ENCODE measurements around the gene PHF1.
A peak's percentile ranks its signal among the peaks of the same experiment; 100 is the strongest.

The PHF1 gene

DNA sequence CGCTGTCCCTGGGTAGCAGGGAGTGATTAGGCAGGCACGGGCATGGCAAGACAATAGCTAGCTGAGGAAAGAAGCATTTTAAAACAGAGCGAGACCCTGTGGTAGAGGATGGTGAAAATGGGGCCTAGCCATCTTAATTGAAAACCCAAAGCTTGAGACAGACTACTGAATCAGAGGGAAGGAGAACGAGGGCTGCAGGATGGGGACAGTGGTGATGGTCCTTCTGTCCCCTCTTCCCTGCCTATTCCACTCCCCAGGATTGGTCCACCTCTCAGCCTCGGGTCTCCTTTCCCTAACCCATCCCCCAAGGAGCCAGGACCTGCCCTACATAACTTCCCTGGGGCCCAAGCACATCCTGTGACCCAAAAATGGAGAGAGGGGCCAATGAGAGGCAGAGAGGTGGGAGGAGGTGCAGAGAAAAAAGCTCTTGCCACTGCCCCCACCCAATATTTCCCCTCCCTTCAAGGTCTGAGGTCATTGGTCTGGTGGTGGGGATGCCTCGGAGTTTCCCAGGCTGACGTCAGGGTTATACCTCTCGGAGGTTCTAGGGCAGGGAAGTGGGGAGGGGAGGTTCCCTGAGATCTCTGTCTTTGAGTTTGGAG is 8.0 kb downstream of the PHF1 start:
- peak; percentile 47 to 75 (median 67) for DNase-seq

DNA sequence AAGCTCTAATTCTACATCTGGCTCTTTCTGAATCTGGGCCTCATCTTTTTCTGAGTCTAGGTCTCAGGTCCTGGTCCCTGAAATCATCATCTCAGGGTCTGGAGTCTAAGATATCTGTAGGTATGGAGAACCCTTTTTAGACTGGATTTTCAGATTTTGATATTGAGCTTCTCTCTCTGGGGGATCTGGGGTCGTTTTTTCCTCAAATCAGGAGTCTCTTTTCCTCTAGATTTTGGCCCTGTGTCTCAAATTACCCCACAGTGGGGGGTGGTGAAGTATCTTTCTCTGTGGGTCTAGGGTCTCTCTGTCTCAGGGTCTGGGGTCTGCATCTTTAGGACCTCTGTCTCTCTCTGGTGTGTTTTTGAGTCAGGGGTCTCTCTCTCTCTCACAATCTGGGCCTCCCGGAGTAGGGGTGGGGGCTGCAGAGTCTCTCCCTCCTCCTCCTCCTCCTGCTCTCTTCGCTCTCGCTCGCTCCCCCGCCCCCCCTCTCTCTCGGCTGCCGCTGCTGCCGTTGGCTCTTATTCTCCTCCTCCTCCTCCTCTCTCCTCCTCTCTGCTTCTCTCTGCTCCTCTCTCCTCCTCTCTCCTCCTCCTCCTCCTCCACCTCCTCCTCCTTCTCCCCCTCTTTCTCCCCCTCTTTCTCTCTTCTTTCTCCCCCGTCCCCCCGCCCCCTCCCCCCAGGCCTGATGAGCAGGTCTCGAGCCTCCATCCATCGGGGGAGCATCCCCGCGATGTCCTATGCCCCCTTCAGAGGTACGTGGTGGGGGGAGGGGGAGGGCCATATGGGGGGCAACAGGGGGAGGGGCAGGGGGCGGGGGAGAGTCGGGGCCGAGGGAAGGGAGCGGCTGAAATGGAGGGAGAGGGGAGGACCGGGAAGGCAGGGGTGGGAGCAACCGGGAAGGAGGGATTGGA is 9.0 kb downstream of the PHF1 start, which contains the start of gene SYNGAP1:
Gene SYNGAP1 (plus strand): TSS at position 486 of the 911 bp plus-strand sequence. CDS start 200 bp downstream, at position 686.
- DNase-seq = no peak

DNA sequence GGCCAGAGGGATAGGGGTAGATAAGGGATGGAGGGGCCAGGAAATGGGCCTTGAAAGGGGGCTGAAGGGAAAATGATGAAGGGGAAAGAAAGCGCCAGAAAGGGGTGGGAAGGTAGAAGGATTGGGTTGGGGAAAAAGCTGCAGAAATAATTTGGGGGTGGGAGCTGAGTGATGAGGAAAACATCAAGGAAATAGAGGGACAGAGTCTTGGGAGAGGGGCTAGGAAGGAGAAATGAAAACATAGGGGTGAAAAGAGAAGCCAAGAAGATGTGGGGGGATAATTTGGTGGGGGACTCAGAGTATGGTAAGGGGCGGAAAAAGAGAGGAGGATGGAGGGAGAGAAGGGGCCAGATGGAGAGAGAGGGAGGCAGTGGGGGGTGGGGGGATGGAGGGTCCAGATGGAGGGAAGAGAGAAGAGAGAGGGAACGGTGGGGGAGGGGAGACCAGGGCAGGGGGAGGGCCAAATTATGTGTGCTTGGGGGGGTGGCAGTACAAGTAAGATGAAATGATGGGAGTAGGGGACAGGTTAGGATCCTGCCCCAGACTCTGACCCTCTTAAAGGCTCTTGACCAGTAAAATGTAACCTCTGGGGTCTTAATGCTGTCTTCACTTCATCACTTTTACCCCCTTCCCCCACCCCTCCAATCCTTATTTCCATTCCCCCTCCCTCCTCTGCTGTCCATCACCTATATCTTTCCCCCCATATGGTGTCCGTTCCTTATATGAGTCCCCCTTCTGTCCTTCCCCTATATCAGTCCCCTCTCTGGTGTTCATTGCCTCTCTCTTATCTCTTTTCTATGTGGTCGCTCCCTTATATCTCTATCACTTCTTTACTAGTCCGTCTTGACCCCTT is 9.9 kb downstream of the PHF1 start:
- DNase-seq = no peak

DNA sequence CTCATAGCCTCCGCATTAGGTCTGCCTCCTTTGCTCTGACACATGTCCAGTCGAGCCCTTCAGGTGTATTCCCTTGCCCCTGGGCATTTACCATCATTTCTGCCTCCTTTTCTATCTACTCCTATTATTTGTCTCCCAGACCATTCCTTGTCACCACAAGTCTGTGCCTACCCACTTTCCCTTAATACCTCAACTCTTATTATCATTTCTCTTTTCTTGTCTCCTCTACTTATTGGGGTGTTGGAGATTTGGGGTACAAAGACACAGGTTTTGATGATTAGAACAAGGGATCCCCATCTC is 10.5 kb downstream of the PHF1 start:
- DNase-seq = no peak

DNA sequence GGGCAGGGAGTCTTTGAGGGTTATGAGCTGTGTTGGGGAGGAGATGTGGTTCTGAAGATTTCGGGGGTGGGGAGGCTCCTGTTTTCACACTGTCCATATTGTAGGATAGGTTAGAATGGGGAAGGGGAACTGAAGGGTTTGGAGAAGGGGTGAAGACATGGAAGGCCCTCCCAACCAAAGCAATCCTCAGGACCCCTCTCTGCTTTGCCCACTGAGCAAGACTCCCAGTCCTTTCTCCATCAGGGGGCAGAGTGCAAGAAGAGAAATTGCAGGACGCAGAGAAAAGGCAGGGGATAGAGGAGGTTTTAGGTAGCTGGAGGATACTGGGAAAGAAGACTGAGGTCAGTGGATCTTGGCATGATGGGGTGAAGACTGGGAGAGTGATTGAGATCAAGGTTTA is 13.0 kb downstream of the PHF1 start:
- DNase-seq = no peak

DNA sequence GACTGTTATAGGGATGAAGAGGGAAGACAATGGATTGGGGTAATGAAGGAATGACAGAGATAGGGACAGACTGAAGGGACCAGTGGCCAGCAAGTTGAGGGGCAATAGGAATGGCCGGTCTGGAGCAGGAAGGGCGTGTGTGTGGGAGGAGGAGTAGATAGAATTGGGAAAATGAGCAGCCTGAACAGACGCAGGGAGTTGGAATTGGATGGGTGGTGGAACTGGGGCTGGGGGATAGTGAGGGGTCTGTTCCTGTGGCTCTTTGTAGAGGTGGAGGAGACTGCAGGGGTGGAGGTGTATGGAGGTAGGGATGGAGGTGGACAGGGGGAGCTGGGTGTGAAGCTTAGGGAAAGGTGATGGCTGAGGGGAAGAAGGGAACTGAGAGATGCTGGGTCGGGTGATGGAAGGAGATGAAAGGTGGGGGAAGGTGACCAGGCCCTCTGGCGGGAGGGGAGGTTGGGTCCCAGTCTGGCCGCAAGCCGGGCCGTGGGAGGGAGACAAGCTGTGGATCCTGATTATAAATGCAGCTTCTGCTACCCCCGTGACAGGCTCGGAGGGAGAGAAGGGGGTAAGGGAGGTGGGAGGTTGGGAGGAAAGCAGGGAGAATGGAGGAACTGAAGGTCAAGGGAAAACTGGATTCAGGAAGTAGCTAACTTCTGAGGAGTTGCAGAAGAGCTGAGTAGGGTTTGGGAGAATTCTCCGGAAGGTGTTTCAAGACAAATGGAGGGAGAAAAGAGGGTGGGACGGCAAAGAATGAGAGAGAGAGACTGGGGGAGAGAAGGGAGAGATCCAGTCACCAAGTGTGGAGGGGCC is 14.2 kb downstream of the PHF1 start:
- peak in 2 of 3 donors; percentile 28 to 29 for DNase-seq

DNA sequence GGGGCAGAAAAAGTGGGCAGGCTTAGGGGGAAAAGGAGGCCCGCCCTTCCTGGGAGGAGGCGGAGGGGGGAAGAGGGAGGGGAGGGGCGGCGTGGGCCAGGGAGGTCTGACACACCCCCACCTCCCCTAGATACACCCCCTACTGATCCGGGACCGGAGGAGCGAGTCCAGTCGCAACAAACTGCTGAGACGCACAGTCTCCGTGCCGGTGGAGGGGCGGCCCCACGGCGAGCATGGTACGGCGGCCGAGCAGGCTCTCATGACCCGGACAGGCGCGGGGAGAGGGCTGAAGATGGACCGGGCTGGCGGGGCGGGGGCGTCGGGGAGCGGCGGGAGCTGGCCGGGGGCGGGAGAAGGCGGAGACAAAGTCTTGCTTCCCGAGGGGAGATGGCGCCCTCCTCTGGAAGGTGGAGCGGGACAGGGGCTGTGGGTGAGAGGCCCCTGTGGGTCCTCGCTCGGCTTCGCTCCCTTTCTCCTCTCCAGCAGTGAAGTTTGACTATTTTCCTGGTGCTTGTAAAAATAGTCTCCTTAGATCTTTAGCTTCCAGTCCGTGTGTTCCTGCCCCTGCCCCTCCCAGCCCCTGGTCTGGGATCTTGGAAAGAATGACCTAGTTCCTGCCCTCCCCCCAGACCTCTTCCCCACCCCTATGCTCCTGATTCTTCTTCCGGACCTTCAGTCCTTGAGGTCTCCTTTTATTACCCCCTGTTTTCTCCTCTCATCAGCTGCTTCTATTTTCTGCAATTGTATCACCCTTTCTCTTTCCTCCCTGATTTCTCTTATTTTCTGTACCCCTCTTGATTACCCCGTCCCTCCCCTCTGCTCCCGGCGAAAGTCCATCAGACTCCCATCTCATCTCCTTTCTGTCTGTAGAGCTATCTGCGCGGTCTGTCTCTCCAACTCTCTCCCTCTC is 15.1 kb downstream of the PHF1 start:
- DNase-seq = peak; percentile 83 to 94 (median 87)

DNA sequence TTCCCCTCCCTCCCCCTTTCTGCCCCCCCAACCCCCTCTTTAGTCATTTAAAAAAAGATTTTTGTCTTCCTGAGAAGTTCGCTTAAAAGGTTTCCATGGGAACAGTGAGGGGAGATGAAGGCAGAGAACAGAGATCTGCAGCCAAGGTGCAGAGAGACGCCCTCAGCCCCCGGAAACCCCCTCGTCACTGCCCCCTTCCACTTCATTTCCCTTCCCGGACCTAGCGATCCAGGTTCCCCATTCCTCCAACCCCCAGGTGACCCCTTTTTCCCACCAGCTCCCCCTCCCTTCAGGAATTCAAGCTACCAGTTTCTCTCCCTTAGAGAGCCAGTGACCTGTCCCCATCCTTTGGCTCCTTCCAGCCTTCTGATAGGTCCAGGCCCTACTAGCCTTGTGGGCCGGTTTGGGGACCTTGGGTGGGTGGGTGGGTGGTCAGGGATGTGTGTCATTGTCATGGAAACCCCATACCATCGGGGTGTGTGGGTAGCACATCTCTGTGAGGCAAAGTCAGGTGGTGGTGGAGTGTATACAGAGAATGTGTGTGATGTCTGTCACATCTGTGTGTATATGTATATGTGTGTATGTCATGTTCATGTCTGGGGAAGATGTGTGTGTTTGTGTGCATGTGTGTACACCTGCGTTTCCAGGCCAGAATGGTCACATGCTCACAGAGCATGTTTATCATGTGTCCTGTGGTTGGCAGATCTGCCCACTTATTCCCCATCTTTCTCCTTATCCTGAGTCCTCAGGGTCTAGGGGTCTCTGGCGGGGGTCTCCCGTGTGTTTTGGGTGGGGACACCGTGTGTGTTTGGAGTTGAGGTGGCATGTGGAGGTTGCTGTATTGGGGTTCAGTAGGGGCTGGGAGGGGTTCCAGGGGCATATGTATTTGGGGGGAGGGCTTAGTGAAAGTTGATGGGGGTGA is 16.0 kb downstream of the PHF1 start:
- DNase-seq = peak; percentile 50 to 58 (median 55)

DNA sequence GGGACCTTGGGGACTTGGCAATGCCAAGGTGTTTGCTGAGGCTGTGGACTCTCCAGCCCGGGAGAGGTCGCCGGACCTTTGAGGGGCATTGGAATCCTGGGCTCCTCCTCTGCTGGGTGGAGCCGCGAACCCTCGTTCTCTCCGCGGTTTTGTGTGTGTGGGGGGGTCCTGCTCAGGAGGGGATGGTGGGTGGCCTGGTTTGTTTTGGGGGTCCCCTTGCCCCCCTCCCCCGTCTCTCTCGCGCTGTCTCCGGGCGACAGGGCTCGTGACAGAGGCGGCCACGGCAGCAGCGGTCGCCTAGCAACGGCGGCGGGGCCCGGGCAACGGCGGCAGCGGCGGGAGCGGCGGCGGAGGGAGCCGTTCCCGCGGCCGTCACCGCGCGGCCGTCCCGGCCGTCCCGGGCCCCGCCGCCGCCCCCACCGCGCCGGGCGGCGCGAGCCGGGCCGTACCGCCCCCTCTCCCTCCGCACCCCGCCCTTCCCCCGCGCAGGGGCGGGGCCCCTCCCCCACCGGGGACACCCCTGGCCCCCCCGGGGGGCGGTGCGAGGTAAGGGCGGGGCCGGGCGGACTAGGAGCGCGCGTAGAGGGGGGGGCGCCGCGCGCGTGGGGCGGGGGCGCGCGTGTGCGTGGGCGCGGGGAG is 16.9 kb downstream of the PHF1 start:
- peak; percentile 42 to 72 (median 53) for DNase-seq

DNA sequence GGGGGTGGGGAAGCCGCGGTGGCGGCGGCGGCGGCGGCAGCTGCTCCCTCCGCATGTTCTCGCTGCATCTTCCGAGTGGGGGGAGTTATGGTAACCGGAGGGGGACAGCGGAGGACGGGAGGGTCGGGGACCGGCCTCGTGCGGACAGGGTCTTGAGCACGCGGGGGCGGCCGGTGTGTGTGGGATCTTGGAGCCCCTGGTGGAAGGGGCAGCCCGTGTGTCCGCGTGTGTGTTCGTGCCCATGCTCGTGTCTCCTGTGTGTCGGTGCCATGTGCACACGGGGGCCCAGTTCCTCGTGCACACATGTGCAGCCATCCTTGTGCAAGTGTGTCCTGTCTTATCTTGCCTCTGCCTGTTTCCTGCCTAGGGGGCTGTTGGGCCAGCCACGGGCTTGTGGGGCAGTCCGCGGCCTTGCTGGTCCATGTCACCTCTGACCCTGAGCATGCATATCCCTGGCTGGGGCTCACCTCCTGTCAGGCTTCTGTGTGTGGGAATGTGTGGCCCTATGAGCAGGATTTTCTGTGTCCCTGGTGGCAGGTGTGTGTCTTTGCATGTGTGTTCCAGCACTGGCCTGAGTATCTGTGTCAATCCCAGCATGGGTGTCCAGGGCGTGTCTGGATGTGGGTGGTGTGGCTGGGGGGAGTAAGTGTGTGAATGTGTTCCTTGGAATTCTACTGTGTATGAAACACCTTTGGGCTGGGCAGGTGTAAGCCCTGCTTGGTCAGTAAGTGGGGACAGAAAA is 17.6 kb downstream of the PHF1 start:
- peak in 2 of 3 donors; percentile 28 to 30 for DNase-seq

DNA sequence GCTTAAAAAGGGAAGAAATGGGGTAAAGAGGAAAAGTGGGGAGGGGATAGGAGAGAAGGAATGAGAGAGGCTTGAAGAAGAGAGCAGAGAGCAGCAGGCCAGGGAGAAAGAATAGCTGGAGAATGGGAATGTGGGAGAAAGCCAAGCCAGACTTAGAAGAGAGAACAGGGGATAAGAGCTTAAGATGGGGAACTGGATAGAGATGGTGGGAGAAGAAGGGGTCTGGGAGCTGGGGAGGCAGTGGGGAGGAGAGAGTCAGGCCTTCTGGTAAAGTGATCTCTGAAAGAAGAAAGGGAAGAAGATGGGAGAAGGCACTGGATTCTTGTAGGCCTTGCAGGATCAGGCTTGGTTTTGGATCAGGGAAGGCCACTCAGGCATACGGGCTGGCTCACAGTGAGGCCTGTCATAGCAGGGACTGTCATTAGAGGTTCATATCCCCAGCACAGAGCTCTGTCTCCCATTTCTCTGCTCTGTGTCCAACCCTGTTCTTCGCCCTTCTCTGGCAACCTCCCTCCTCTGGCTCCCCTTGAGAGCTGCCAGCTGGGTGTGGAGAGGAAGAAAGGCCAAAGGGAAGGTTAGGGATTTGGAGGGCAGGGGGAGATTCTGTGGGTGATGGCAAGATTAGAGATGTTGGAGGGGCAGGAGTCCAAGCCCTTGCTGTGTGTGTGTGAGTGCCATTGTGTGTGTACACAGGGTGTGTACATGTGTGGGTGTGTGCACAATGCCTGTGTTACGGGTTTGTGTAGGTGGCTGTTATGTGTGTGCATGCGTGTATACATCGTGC is 18.3 kb downstream of the PHF1 start:
- DNase-seq = no peak

DNA sequence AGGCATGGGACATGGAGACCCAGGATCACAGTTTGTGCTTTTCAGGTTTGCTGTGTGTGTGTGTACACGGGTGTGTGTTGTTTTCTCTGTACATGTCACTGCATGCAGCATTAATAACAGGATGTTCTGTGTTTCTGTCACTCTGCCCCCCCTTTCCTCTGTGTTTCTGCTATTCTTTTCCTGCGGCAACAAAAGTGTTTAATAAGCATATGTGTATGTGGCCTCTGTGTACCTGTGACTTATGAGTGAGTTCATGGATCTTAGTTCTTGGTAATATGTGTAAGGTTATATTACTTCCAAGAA is 18.9 kb downstream of the PHF1 start:
- no peak for DNase-seq

DNA sequence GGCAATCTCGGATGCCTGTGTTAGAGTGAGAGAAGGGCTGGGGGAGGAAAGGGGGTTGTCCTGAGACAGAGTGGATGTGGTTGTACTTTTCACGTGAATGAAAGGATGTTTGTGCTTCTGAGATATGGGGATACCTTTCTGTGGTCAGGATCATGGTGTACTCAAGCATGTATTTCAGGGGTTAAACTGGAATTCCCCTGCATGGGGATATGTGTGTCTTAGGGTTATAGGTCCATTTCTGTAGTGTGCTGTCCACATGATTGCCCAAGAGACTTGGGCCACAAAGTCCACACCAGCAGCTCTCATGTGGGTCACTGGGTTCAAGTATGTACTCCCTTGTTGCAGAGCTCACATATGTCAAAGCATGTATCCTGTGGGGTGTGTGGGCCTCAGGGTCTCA is 19.5 kb downstream of the PHF1 start:
- DNase-seq = no peak

DNA sequence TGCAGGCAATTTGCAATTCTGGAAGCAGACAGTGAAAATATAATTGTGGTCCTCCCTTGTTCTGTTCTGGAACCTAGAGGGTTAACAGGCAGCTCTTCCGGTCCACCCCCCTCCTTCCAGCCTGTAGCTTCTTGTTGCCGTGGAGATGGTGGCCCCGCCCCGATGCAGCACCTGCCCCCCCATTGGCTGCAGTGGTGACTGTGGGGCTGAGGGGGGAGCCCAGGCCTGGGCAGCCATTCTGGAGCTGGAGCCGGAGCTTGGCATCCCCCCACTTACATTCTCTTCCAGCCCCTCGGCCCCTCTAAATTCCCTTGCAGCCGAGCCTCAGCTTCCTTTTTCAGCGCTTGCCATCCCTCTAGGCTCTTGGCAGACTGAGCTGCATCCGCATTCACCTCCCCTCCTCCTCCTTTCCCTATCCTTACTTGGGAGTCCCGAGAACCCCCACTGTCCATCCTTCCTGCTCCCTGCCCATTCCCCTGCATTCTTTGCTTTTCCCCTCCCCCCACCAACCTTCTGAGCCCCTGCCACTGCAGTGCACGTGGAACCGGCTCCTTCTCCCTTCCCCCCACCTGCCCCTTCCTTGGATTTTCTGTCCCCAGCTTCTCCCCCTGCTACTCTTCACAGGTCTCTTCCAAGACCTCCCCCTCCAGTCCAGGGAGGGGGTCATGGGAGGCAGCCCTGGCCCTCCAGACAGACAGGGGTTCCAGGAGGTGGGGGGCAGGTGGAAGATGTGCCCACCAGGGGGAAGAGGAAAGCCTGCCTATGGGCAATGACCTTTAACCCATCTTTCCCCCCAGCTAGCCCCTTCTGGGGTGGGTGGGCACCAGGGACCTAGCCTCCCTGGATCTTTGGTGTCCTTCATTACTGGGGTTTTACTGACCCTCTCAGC is 20.4 kb downstream of the PHF1 start:
- peak in 2 of 3 donors; percentile 26 to 47 for DNase-seq

DNA sequence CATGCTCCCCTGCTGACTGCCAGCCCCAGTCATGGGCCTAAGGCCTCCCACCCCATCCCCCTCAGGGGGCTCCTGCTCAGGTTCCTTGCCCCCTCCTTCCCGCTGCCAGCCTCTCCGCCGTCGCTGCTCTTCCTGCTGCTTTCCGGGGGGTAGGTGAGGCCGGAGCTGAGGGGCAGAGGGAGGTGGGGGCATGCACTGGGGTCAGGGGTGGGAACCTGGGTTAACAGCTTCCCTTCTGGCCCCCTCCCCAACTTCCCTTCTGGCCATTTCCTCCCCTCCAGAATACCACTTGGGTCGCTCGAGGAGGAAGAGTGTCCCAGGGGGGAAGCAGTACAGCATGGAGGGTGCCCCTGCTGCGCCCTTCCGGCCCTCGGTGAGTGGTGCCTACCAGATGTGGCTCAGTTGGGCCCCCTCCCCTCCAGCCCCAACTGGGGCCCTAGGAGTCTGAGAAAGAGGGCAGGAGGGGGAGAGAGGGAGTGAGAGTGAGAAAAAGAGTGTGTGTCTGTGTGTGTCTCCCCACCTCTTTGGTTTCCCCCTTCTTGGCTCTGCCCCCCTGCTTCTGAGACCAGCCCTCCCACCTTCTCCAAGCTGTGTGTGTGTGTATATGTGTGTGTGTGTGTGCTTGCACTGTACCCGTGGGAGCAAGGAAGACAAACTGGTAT is 21.2 kb downstream of the PHF1 start:
- no peak for DNase-seq

DNA sequence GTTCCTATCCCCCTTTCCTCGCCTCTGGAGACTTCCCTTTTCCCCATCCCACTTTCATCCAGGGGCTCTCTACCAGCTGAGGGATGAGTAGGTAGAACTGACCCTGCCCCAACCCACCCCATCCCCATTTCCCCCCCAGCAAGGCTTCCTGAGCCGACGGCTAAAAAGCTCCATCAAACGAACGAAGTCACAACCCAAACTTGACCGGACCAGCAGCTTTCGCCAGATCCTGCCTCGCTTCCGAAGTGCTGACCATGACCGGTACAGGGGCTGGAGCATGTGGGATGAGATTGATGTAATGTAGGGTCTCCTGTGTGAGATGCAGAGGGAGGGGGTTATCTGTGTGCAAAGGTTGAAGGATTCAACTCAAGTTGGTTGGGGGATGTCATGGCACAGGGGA is 21.7 kb downstream of the PHF1 start:
- no peak for DNase-seq

Measured in suppressor macrophage treated with lipopolysaccharide for 1 hour (primary cell).